GM21367 (cell line): Measurements from ENCODE around the gene RIT2.

Source experiments
- ATAC-seq: cut with Tn5 transposase; IDR thresholded peaks from one replicate; pipeline ENCODE4 v1.9.1; 2021; ENCODE audit not compliant: unreplicated experiment

RIT2 gene

DNA sequence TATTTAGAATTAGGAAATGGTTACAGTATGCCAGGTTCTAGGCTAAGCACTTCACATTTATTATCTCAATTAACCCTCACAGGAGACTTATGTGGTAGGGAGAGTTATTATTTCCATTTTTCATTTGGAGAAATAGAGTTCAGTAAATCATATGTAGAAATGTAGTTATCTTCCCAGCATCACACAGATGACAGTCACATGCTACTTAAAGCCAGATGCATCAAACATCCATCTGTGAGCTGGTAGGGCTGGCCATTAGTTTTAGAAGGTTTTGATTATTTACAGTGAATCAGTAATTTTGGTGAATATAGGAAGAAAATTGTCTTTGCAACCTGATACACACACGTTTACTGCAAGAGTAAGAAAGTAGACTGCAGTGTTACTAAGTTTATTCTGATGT is 97.9 kb downstream of the RIT2 start:
- no peak for ATAC-seq

DNA sequence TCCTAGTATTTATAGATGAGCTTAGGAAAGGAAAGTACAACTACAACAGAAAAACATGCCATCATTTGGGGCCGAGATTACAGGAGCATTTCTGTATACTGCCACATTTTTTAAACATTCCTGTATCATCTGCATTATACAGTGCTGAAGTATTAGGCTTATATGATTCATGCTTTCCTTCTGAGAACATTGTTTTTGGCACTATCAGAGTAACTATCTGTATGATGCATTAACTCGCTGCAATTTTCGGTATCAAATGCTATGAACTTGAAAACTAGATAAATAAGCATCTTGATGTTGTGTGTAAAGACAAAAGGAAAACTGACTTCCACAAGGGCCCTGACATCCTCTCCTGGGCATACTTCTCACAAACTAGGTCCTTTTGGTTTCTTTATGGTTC is 102.0 kb downstream of the RIT2 start:
- ATAC-seq = no peak

DNA sequence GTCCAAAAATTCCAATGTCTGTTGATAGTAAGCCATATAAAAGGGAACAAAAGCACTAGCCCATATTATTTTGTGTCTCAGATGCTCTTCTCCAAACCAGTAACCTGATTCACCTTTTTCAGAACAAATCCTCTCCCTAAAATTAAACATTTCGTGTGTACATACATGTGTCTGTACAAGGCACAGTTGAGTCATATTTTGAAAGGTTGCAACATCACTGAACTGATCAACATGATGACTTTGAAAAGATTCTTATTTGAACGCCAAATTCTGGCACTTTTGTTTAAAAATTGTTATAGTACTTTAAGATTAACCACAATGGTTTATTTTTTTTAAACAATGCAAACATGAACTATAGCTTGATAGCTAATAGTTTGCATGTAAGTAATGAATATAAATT is 102.5 kb downstream of the RIT2 start:
- no peak for ATAC-seq

DNA sequence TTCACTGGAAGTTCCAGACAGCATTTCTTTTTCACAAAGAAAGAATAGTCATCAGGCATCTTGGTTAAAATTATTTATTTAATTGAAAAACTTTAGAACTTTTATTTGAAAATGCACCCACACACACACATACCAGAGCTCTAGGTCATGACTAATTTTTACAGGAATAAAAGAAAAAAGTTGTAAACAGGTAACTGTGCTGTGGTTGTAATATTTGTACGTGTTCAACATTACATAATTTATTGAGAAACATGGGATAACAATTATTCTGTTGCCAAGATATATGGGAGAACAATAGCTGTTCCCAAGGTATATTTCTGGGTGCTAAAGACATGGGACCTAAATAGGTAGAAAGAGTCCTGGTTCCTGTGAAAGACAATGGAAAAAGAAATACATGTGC is 104.9 kb downstream of the RIT2 start:
- no peak for ATAC-seq

DNA sequence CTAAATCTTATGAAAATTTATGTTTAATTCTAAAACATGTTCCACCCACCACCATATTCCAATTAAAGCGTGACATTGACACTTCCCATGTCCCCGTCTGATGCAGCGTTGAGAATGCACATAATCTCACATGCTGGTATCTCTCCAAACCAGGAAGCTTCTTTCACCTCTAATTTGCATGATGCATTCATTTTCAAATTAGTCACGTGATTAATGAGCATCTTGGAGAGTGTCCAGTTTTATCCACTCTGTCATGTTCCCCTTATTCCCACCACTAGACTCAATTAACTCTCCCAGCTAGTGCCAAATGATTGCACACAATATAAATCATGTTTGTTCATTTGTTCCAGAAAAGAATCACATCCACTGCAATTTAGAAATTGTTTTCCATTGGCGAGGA is 105.8 kb downstream of the RIT2 start:
- ATAC-seq = no peak

DNA sequence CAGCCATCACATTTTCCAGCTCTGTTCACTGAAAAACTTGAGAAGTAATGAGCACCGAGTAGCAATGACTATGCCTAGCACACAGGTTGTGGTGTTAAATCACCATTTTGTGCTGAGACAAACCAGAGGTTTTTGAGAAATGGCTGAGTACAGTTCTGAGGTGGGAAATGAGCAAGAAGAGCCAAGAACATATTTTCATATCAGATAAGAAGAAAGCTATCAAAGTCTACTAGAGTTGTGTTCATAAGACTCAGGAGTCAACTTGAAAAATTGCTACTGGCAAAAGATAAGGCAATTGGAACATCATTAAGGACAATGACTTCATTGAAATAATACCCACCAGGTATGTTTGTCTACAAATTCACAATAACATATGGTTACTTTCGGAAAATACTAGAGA is 108.1 kb downstream of the RIT2 start:
- no peak for ATAC-seq

DNA sequence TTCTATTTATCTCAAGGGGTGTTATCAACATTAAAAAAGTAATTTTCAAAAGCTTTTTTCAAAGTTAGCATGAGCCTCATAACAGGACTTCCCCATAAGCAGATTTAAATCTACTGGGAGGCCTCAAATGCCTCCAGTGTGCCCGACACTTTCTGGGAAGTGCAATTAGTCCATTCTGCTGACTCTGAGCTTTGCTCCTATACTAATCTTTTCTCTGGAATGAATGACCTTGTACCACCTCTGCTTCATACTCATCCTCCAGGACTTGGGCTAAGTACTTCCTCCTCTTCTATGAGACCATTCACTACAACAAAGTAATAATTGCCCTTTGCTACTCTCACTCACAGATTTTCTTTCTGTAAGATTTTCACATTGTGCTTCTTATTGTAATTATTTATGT is 111.1 kb downstream of the RIT2 start:
- no peak for ATAC-seq

DNA sequence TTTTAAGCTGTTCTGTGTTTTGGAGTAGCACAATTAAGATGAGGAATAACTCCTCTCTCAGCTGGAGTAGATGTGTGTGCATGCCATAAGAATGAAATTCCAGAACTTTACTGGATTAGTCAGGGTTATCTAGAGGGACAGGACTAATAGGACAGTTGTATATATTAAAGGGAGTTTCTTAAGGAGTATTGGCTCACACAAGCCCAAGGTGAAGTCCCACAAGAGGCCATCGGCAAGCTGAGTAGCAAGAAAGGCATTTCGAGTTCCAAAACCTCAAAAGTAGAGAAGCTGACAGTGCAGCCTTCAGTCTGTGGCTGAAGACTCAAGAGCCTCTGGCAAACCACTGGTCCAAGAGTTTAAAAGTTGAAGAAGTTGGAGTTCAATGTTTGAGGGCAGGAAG is 113.7 kb downstream of the RIT2 start:
- ATAC-seq = no peak

DNA sequence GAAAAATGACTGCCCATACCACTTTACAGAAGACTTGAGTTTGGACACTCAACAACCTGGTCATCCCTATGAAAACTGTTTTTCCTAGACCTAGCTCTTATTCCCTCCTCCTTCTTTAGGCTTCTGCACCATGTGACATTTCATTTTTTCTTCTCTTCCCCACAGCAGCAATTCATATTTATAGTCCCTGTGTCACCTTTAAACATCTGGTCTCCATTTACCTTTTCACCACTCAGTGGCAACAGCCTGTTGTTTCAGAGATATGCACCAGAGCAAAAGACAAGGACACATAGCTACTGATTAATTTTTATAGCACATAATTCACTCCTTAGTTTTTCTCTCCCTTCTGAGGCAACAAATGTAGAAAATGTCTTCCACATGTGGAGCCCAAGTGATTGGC is 118.7 kb downstream of the RIT2 start:
- ATAC-seq = no peak

DNA sequence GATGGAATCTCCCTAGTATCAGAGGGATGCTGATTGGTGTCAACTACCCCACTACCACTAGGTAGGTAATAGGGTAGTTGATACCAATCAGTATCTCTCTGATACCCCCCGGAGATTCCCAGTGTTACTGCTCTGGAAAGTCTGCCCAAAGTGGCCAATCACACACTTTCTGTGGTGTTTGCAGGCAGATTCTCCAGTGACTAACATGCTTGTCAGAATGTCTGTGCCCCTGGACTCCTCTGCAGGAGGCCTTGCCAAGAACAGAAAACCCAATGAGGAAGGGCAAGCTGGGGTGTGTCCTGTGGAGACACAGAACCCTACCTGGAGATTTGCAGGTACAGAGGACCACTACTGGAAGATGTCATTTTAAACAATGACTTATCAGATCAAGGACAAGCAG is 135.1 kb downstream of the RIT2 start:
- no peak for ATAC-seq

DNA sequence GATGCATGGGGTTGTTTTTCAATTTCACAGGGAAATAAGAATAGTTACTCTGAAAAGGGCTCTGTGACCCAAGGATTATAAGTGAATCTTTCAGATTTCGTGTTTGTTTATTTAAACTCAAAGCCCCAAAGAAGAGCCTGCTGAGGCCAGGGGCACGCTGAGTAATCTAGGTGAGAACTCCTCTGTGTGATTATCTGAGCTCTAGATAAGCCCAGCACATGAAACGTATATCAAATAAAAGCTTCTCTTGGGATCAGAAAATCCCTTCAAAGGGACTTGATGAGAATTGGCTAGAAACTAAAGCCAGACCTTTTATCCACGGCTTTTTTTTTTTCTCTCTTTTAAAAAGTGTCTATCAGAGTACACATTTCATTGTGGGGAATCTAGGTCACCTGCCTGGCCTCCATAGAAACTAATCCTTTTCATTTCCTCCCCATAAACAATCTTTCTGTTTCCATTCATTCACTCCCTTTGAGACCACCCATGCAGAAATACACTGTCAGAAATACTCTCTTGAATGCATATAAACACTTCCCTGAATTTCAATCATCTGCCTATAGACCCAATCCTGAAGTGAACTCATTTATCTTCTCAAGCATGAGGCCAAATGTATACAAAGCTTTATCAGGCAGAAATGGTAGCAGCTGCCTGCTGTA is 137.4 kb downstream of the RIT2 start:
- no peak for ATAC-seq

DNA sequence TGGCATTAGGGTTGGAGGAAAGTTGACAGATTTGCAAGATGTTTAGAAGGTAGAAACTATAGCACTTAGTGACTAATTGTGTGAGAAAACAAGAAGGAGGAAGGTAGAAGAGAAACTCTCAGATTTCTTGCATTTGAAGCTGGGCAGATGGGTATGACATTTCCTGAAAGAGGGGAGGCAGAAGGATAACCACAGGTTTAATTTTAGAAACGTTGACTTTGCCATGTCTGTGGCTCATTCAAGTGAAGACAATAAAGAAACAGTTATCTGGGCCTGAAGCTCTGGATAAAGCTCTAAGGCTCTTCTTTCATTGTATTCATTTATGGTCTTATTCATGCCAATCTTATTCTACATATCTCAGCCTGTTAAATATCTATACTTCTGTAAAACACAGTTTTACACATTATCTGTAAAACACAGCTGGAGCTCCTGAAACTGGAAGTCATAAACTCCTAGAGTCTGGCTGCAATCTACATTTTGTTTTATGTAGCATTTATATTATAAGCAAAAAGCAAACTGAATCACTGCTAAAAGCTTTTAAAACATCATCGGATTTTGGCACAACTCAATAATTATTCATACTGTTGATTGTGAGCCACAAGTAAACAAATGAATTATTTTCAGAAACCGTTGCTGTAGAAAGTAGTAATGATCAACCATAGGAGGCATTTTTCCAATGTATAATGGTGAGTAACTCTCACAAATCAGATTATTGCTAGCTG is 138.5 kb downstream of the RIT2 start:
- no peak for ATAC-seq

DNA sequence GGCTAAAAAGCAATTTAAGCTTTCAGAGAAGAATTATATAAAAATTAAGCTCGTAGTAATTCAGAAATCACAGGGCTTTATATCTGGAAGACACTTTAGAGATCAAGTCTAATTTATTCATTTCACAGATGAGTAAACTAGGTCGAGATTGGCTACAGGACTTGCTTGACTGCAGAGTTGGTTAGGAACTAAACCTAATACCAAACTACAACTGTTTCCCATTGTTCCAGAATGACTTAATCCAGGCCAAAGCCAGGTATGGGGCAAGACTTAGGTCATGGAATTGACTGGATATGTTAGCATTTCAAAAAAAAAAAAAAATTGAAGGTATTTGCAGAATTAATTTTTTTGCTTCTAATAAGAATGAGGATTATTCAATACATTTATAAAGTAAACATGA is 146.1 kb downstream of the RIT2 start:
- ATAC-seq = no peak

DNA sequence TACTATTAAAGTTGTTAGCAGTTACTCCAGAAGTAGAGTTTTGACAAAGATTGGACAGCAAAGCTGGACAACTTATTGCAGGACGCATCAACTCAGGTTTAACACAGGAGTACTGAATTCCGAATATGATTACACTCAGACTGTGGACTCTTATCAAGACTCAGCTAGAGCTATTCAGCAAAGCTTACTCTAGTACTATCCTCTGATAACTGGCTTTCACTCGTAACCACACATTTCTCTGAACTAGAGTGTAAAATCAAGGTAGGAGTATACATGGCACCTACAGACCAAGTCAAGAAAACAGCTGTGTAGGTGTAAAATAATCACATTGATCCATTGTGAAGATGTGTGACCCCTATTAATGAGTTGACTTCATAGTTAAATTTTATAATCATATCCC is 154.2 kb downstream of the RIT2 start:
- no peak for ATAC-seq

DNA sequence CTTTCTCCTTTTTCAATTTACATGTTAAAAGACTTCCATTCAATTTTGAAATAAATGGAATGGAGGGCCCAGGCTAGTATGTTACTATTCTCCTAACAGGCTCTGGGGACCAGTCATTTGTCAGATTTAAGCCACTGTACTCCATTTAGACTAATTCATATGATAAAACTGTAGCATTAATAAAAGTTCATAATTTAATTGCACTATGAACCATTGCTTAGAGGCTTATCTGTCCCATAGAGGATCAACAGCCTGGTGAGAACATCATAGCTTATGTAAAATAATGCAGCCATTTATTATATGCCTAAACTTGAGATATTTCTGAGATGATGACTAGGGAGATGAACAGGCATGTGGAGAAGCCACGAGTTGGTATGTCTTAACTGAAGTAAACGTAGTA is 156.0 kb downstream of the RIT2 start:
- ATAC-seq = no peak

DNA sequence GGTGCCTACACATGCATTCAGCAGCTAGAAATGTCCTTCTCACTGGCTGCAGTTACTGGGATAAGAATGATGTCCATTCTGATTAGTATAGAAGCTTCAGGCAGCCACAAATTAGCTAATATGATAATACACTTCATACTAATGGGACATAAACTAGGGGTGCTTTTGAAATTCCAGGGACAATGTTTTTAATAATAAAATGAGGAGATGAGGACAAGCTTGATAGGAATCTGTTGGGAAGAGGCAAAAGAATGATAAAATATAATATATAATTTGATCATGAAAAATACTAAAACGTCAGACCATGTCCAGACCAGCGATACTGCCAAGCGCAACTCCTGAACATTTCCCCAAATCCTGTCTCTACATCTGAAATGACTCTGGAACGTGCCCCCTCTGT is 157.1 kb downstream of the RIT2 start:
- ATAC-seq = no peak

DNA sequence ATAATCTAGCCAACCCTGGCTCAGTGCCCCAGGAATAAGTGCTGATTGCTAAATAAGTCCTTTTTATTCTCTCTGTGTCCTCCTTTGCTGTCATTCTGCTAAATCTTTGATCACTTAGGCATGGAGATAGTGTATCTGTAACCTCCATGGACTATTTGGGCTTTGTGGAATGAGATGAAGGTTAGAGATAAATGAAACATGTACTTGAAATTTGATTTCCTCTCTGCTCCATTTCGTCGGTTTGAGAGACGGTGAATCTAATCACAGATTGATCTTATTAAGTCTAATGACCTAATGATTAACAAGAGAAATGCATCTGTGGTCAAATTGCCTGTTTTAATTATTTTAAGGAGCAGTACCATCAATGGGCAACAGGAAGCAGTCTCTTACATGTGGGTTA is 159.2 kb downstream of the RIT2 start:
- ATAC-seq = no peak

DNA sequence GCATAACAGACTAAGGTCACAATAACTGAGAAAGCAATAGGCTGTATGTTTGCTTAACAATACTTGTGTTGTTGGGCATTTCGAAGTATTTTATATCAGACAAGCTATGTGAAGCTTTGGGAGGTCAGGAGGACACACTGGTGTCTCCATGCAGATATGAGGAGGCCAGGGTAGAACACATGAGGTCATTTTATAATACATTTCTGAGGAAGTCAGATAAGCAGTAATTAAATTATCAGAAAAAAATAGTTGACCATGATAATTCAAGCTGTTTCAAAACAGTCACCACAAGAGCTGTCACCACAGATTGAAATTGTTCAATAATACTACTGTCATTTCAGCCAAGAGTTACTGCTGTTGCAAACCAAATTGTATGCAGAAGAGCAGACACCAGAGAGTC is 160.6 kb downstream of the RIT2 start:
- ATAC-seq = no peak

DNA sequence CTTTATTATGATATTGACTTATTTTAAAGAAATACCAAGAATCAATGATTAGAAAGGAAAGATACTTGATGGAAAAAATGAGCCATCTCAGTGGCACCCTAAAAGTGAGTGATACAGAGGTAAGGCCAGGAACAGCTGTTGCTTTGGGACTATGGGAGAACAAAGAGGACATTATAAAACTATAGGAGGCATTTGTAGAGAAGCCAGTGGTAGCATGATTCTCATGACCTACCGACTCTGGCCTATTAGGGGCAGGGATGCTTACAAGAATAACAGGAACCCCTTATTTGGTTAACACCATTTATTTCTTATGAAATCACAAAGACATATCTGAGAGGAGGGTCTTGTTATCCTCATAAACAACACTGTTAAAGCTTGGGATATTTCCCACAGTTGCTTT is 162.2 kb downstream of the RIT2 start:
- no peak for ATAC-seq

DNA sequence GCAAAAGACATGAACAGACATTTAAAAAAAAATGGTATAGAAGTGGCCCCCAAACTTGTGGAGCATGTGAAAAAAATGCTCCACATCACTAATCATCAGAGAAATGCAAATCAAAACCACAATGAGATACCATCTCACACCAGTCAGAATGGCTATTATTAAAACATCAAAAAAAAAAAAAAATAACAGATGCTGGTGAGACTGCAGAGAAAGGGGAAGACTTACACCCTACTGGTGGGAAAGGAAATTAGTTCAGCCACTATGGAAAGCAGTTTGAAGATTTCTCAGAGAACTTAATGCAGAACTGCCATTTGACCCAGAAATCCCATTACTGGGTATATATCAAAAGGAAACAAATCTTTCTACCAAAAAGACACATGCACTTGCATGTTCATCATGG is 164.8 kb downstream of the RIT2 start:
- no peak for ATAC-seq

DNA sequence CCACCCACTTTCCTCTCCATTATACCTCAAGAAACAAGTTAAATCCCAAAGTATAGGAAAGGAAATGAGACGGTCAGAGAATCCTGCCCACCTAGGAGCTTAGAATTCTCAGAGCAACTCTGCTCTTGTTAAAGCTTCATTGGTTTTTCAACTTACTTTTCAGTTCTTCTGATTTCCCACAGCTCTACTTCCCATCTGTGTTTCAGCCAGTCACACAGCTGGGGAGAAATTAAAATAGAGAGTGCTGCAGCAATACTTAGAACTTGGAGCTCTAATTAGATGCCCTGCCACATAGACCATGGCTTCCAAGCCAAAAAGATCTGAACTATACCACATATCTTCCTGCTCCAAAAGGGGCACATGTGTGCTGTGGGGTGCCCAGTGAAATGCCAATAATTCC is 166.7 kb downstream of the RIT2 start:
- no peak for ATAC-seq

DNA sequence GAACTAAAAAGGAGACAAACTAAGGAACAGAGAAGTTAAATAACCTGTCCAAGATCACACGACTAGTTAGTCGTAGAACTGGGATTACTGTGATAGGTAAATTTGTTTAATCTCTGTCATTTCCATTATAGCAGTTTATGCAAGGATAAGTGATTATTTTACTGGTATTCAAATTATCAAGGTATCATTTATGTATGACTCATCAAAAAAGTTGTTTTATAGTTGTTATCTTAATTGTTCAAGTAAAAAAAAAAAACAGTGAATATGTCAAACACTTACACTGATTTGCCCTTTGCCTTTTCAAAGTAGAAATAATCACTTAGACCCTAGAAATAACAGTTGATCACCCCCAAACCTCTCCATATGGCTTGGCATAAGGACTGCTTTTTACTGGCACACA is 173.6 kb downstream of the RIT2 start:
- ATAC-seq = no peak

DNA sequence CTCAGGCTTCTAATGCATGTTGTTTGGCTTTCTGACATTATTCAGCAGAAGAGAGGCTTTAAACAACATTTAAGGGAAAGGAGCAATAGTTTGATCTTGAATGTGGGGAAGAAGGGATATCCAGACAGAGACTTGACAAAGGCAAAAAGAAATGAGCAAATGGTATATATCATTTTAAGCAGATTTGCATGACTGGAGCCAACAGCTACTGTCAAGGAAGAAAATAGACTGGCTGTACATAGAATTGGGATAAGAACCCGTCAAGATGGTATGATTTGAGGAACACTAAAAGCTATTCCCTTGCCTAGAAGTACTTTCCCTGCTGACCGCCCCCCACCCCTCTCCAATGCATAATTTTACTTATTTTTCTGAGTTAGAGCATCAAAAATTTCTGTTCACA is 174.5 kb downstream of the RIT2 start:
- no peak for ATAC-seq
